Fibroblast of lung (primary cell): ENCODE data around the gene SNORC. TPM values are rescaled to one million over a fixed set of nuclear protein-coding genes. Genes with fewer than 3 reads are reported as not detected.
"Not testable (repeated sequence)": the region's sequence is repeated elsewhere in the genome, so short reads cannot be mapped to it uniquely, and the experiment has no call there.

Source experiments
- DNase-seq, 2 donors: peaks; one replicate each; pipeline versions ENCODE4 v3.0.0 to v3.0.0-alpha.2; 2010; ENCODE audit warnings: low read depth in 2 of 2
- H2AFZ ChIP-seq: 2 replicates; pipeline ENCODE4 v1.5.1; 2012; ENCODE audit warnings: low read length, control low read depth, inconsistent platforms
- H3K27ac ChIP-seq: 2 replicates; pipeline ENCODE4 v1.5.1; 2011; ENCODE audit warnings: low read length, control low read depth; ENCODE audit not compliant: insufficient read depth
- H3K27me3 ChIP-seq: 2 replicates; pipeline ENCODE4 v1.5.1; 2011; ENCODE audit warnings: mild to moderate bottlenecking, low read length; ENCODE audit not compliant: control insufficient read depth, insufficient read depth
- H3K36me3 ChIP-seq: 2 replicates; pipeline ENCODE4 v1.5.1; 2011; ENCODE audit warnings: low read length; ENCODE audit not compliant: control insufficient read depth, insufficient read depth
- H3K4me1 ChIP-seq: 2 replicates; pipeline ENCODE4 v1.5.1; 2011; ENCODE audit warnings: low read length; ENCODE audit not compliant: control insufficient read depth, insufficient read depth; ENCODE audit errors: extremely low read depth
- H3K4me2 ChIP-seq: 2 replicates; pipeline ENCODE4 v1.5.1; 2011; ENCODE audit warnings: low read length, control low read depth; ENCODE audit not compliant: insufficient read depth; ENCODE audit errors: extremely low read depth
- H3K4me3 ChIP-seq, 4 experiments: fragments of 200-600 bp in 1 of 4; sonication (generic) in 1 of 4; replicated peaks in 1 of 4; 2 replicates each; pipeline ENCODE4 v1.5.1; 2011 to 2016; ENCODE audit warnings: low read length in 4 of 4, low read depth in 3 of 4, mild to moderate bottlenecking in 3 of 4, control low read depth in 2 of 4, inconsistent platforms in 1 of 4, mixed read lengths in 1 of 4; ENCODE audit not compliant: insufficient read depth in 1 of 4; ENCODE audit errors: control extremely low read depth in 1 of 4
- H3K79me2 ChIP-seq: 2 replicates; pipeline ENCODE4 v1.5.1; 2012; ENCODE audit warnings: mild to moderate bottlenecking, low read length, inconsistent platforms; ENCODE audit not compliant: control insufficient read depth, insufficient read depth
- H3K9ac ChIP-seq: 2 replicates; pipeline ENCODE4 v1.5.1; 2011; ENCODE audit warnings: mild to moderate bottlenecking, low read length, control low read depth; ENCODE audit not compliant: insufficient read depth
- H3K9me3 ChIP-seq: 2 replicates; pipeline ENCODE4 v1.5.1; 2012; ENCODE audit warnings: low read depth, low read length; ENCODE audit not compliant: control insufficient read depth, insufficient read depth
- H4K20me1 ChIP-seq: 2 replicates; pipeline ENCODE4 v1.5.1; 2011; ENCODE audit warnings: low read length; ENCODE audit not compliant: control insufficient read depth, insufficient read depth; ENCODE audit errors: extremely low read depth
- CTCF ChIP-seq, 2 donors: IDR thresholded peaks in 1 of 2; conservative IDR thresholded peaks in 1 of 2; 1 replicate in 1 of 2; 2 replicates in 1 of 2; pipeline ENCODE4 v1.5.1; 2011 to 2012; ENCODE audit warnings: low read length in 2 of 2, control low read depth in 1 of 2, inconsistent platforms in 1 of 2, low read depth in 1 of 2, mild to moderate bottlenecking in 1 of 2
- EZH2 ChIP-seq: IDR thresholded peaks from 2 replicates; pipeline ENCODE4 v1.5.1; 2012; ENCODE audit warnings: low read length, control low read depth, mild to moderate bottlenecking; ENCODE audit errors: missing control alignments
- polyA plus RNA-seq, 2 donors: library from polyadenylated mRNA; depleted of rRNA in 1 of 2; stranded (reverse) in 1 of 2; unstranded in 1 of 2; fragments of >200 nt; gene quantifications; 2 replicates each; pipeline ENCODE4 v1.2.1, GENCODE V29; 2011 to 2012; ENCODE audit warnings: missing spikeins in 1 of 2
- total RNA-seq: library from RNA; depleted of rRNA; stranded (reverse); fragments of >200 nt; gene quantifications from 2 replicates; pipeline ENCODE4 v1.2.1, GENCODE V29; 2014

The SNORC gene
- total and polyA plus RNA-seq, 2 donors (not counting 1 experiment from before 2014, with no cell fraction given) = 0.14 to 0.83 TPM

DNA sequence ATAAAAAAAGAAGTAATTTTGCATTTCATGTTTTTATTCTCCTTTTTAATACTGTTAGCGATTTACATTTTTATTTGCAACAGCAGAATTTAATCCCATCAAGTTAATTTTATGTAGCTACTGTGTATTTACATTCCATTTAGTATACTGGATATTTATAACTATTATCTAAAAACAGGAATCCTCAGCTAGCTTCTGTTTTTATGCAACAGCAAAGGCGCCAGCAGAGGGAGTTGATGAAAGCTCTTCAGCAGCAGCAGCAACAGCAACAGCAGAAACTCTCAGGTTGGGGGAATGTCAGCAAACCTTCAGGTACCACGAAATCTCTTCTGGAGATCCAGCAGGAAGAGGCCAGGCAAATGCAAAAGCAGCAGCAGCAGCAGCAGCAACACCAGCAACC lies 26.2 kb upstream of the SNORC start:
- H3K27ac ChIP-seq = no peak overlapping the region
- H4K20me1 ChIP-seq = no peaks in the 10 kb centered on the region
- H3K9me3 ChIP-seq = no peaks in the 10 kb centered on the region
- H3K4me2 ChIP-seq = no peak overlapping the region
- TF ChIP-seq EZH2 (no peak), CTCF (conservative IDR thresholded peaks at IDR 0.05 in 1 of 2, IDR thresholded peaks at IDR 0.05 in 1 of 2; ENCODE audit: low read depth in 1 of 2, low read length in 2 of 2) (no peak)
- no peak for DNase-seq
- H3K27me3 ChIP-seq = no peaks in the 10 kb centered on the region
- no peak overlapping the region for H3K4me3 ChIP-seq
- no peak overlapping the region for H2AFZ ChIP-seq
- no peaks in the 10 kb centered on the region for H3K4me1 ChIP-seq
- peaks cover 8% of the 10 kb centered on the region for H3K36me3 ChIP-seq
- H3K79me2 ChIP-seq = no peaks in the 10 kb centered on the region
- no peak overlapping the region for H3K9ac ChIP-seq

- H3K27ac ChIP-seq = no peak overlapping the region
- H4K20me1 ChIP-seq = no peaks in the 10 kb centered on the region
- H3K27me3 ChIP-seq = no peaks in the 10 kb centered on the region
- H3K4me3 ChIP-seq = no peak overlapping the region
- no peak overlapping the region for H3K9ac ChIP-seq
- H3K4me1 ChIP-seq = no peaks in the 10 kb centered on the region
- no peaks in the 10 kb centered on the region for H3K9me3 ChIP-seq
- no peak overlapping the region for H3K4me2 ChIP-seq
- no peak overlapping the region for H2AFZ ChIP-seq
- TF ChIP-seq EZH2 = no peak
- no peak for TF ChIP-seq CTCF (conservative IDR thresholded peaks at IDR 0.05 in 1 of 2, IDR thresholded peaks at IDR 0.05 in 1 of 2; ENCODE audit: low read depth in 1 of 2, low read length in 2 of 2)
- DNase-seq = no peak
- no peaks in the 10 kb centered on the region for H3K79me2 ChIP-seq
- peaks cover 8% of the 10 kb centered on the region for H3K36me3 ChIP-seq
Observed at GRCh38 chr2:232846055-232846454, 24.0 kb upstream of the SNORC start.

GRCh38 chr2:232850039-232850438 lies 20.0 kb upstream of the SNORC start:
- Histone ChIP-seq H3K9ac (no peak overlapping the region), H3K79me2 (no peaks in the 10 kb centered on the region), H3K9me3 (no peaks in the 10 kb centered on the region), H2AFZ (no peak overlapping the region), H3K4me3 (no peak overlapping the region), H3K4me1 (peaks cover 5% of the 10 kb centered on the region), H3K27ac (no peak overlapping the region), H3K27me3 (no peaks in the 10 kb centered on the region), H3K4me2 (no peak overlapping the region), H3K36me3 (peaks cover 6% of the 10 kb centered on the region), H4K20me1 (no peaks in the 10 kb centered on the region)
- TF ChIP-seq CTCF (conservative IDR thresholded peaks at IDR 0.05 in 1 of 2, IDR thresholded peaks at IDR 0.05 in 1 of 2; ENCODE audit: low read depth in 1 of 2, low read length in 2 of 2) (no peak), EZH2 (no peak)
- no peak for DNase-seq

- not testable (repeated sequence) for H4K20me1 ChIP-seq, H3K4me1 ChIP-seq, H3K36me3 ChIP-seq, H3K9ac ChIP-seq, H3K4me3 ChIP-seq, H3K27me3 ChIP-seq, H3K9me3 ChIP-seq, DNase-seq, H3K79me2 ChIP-seq, H3K4me2 ChIP-seq, H3K27ac ChIP-seq, H2AFZ ChIP-seq
Observed at GRCh38 chr2:232852081-232852480, 18.0 kb upstream of the SNORC start.
